Right ventricle myocardium superior (tissue), 1 donor: ENCODE results near the gene RAB11FIP4. TPM values are rescaled to one million over a fixed set of nuclear protein-coding genes. Genes with fewer than 3 reads are reported as not detected.

Source experiments
- ATAC-seq: fragments of 200-7000 bp; cut with Tn5 transposase; one replicate; pipeline ENCODE4 v1.9.1; 2020; ENCODE audit warnings: mild to moderate bottlenecking; ENCODE audit not compliant: poor library complexity
- DNase-seq: peaks from one replicate; pipeline ENCODE4 v3.0.0-alpha.2; 2020
- intact Hi-C: fragments of 100-400 bp; cut with DNase I; formaldehyde crosslinking; loops from one replicate; pipeline ENCODE4 v1.11.2; 2022
- total RNA-seq: library from RNA; stranded (reverse); fragmentation: NEBNext Ultra II Directional; extraction: Animal tissue kit (Norgen Biotek cat#: 25700); gene quantifications from one replicate; pipeline ENCODE4 v1.2.1, GENCODE V29; 2021
- donor health status: DM: no; HTN: yes; CAD: no; lungs with severe emphysema.

Gene RAB11FIP4
- total RNA-seq, 1 donor from 2014 or later, result 12.0 TPM

- intact Hi-C loops, result no loop called here
- DNase-seq (no peak), ATAC-seq (no peak)
These were observed 54.9 kb downstream of the RAB11FIP4 start for GRCh38 chr17:31446195-31446967.

GRCh38 chr17:31448467-31449077, 57.1 kb downstream of the RAB11FIP4 start:
- no peak for DNase-seq
- intact Hi-C loops, result no loop called here
- ATAC-seq, result no peak

DNA sequence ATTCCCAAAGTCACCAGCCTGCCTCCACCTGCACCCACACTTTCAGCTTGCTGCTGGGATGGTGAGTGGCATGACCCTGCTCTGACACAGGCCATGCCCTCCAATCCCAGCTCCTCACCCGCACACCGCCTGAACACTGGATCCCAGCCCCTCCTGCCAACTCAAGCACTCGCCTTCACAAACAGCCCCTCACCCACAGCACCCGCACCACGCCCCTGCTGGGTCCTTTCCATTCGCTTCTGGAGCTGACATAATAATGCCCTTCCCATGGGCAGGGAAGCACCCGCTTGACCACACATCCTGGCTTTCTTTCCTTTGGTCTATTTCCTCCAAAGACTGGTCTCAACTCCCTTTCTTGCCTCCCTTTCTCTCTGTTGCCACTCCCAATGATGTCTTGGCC, 57.6 kb downstream of the RAB11FIP4 start:
- intact Hi-C loops, result no loop called here
- ATAC-seq, result no peak
- no peak for DNase-seq

DNA sequence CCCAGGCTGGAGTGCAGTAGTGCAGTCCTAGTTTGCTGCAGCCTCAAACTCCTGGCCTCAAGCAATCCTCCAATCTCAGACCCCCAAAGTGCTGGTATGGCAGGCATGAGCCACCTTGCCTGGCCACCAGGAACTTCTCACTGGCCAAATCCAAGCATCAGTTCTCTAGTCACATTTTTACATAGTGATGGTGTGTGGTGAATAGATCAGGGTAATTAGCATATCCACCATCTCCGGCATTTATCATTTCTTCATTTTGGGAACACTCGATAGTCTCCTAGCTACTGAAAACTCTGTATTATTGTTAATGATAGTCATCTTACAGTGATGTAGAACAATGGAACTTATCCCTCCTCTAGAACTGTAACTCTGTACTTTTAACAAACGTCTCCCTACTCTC, 58.3 kb downstream of the RAB11FIP4 start:
- ATAC-seq (no peak), DNase-seq (no peak)
- intact Hi-C loops, result no loop called here

- ATAC-seq (no peak), DNase-seq (no peak)
- intact Hi-C loops, result no loop called here
These were observed 60.6 kb downstream of the RAB11FIP4 start for GRCh38 chr17:31452101-31452500.

DNA sequence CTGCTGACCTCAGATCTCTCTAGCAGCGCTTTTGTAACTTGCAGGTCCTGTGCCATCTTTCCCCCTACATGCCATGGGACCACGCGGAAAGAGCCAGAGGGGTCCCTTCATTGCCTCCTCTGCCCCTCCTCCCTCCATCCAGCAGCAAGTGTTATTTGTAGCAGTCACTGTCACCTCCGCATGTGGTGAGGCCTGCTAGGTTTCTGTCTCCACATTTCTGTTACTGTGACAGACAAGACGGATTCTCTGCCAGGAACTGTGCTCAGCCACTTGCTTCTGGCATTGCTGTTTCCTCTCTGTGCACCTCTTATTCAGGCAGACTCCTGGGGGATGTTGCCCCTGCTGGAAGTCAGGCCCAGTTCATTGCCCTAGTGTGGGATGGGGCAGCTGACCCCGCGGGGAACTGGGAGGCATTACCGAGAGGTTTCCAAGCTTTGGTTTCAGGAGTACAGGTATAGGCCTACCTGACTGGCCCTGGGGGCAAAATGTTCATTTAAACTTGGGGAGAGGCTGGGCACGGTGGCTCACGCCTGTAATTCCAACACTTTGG, 61.2 kb downstream of the RAB11FIP4 start:
- DNase-seq (no peak), ATAC-seq (peak; percentile 77)
- intact Hi-C loops, result no loop called here

GRCh38 chr17:31453896-31454295, 62.4 kb downstream of the RAB11FIP4 start:
- ATAC-seq (no peak), DNase-seq (no peak)
- intact Hi-C loops, result no loop called here

DNA sequence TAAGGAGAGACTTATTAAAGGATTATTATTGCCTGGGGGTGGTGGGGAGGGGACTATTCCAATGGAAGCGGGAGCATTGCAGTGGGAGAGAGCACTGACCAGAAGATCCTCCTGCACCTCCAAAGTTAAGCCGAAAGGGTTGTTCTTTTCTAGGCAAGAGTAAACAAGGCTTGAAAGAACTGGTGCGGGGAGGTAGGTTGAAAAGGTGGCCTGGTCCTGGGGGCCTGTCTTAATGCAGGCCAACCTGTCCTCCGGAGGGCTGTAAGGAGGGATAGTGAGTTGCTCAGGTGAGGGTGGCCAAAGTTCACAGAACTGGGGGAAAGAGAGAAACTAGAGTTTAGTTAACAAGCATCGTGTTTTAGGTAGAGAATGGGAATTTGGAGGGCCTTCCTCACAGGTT, 65.3 kb downstream of the RAB11FIP4 start:
- DNase-seq (no peak), ATAC-seq (no peak)
- intact Hi-C loops, result no loop called here

GRCh38 chr17:31457391-31458234, 66.1 kb downstream of the RAB11FIP4 start:
- no peak for ATAC-seq
- intact Hi-C loops, result no loop called here
- no peak for DNase-seq

GRCh38 chr17:31458829-31459228, 67.4 kb downstream of the RAB11FIP4 start:
- intact Hi-C loops, result no loop called here
- no peak for DNase-seq
- no peak for ATAC-seq

- intact Hi-C loops, result no loop called here
- ATAC-seq (no peak), DNase-seq (no peak)
These were observed 68.2 kb downstream of the RAB11FIP4 start for GRCh38 chr17:31459716-31460115.

- intact Hi-C loops, result no loop called here
- ATAC-seq, result peak; percentile 78
- no peak for DNase-seq
These were observed 68.8 kb downstream of the RAB11FIP4 start for GRCh38 chr17:31460226-31460721.

DNA sequence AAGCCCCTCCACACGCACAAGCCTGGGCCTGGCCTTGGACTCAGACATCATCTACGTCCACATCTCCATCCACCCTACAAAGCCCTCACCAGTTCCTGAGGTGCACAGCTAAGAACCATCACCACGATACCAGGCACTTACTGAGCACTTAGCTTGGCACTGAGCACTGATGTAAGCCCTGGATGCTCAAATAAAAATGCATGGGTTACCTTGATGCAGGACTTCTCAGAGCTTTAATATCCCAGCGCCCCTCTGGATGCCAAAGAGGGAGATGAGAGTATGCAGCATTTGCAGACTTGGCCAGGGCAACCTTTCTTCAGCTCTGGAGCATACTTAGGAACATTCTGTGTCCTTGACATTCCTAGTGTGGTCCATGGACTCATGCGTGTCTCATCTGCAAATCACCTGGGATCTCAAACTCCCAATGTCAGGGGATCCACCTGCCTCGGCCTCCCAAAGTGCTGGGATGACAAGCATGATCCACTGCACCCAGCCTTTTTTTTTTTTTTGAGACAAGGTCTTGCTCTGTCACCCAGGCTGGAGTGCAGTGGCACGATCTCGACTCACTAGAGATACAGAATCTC, 69.8 kb downstream of the RAB11FIP4 start:
- ATAC-seq (no peak), DNase-seq (no peak)
- intact Hi-C loops, result no loop called here

DNA sequence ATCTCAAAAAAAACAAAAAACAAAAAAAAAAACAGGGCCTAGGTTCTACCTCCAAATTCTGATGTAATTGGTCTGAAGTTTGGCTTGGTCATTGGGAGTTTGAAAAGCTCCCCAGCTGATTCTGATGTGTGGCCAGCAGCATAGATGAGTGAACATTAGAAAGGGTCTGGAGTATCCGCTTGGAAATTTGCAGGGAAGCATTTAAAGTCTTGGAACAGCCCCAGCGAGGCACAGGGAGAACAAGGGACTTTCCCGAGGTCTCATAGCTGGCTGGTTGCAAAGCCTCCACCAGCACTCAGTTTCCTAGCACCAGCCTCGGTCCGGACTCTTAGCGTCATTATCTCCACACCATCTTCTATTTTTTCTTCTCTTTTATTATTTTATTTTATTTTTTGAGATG, 70.8 kb downstream of the RAB11FIP4 start:
- ATAC-seq (no peak), DNase-seq (no peak)
- intact Hi-C loops, result no loop called here

GRCh38 chr17:31466096-31466760, 74.8 kb downstream of the RAB11FIP4 start:
- ATAC-seq, result no peak
- no peak for DNase-seq
- intact Hi-C loops, result no loop called here

DNA sequence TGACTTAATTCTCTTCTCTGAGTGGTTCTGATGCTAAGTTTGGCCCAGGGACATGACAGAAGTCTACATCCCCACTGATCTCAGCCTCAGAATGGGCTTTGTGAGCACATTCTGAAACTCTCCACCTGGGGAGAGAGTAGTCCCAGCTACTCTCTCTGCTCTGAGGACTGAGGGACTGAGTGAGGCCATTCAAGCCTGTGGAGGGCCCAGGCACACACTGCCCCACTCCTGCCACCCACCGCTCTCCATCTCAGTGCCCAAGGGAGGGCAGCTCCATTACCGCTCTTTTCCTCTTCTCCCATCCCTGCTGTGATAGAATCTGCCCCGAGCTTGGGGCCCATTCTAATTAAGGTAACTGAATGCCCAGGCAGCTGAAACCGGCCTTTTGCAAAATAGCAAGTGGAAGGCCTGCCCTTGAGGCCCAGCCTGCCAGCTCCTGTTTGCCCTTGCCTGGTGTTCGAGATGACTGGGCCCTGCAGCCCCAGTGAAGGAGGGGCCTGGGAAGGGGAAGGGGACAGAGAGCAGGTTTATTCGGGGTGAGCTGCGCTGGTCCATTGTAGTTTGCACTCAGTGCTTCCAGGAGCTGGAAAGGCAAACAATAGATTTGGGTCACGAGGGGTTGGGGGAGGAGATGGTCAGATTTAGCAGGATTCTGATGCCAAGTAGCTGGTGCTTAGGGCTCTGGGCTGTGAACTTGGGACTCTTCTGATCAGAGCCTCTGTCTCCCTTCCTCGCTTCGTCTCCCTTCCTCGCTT, 76.2 kb downstream of the RAB11FIP4 start:
- ATAC-seq (peak; percentile 87), DNase-seq (peak; percentile 63)
- intact Hi-C loops, result no loop called here

GRCh38 chr17:31469959-31470358, 78.5 kb downstream of the RAB11FIP4 start:
- intact Hi-C loops, result no loop called here
- no peak for DNase-seq
- ATAC-seq, result no peak

GRCh38 chr17:31470592-31470991, 79.1 kb downstream of the RAB11FIP4 start:
- DNase-seq (no peak), ATAC-seq (no peak)
- intact Hi-C loops, result no loop called here
